Stomach (tissue), 4 donors: ENCODE results near the gene MDM4.

Experiments used
- CTCF ChIP-seq, 7 experiments: fragments of 450-650 bp in 4 of 7; fragments of 200-600 bp in 3 of 7; sonication (generic) in 3 of 7; IDR thresholded peaks; one replicate each; pipeline ENCODE4 v1.5.1; 2016 to 2019; ENCODE audit warnings: antibody characterized with exemption in 7 of 7, control low read depth in 2 of 7, mild to moderate bottlenecking in 1 of 7
- POLR2A ChIP-seq, 4 donors: fragments of 450-650 bp; IDR thresholded peaks; one replicate each; pipeline ENCODE4 v1.6.1; 2016; ENCODE audit warnings: antibody characterized with exemption in 4 of 4, control low read depth in 2 of 4, mild to moderate bottlenecking in 1 of 4, moderate library complexity in 1 of 4
- POLR2AphosphoS5 ChIP-seq, 3 donors: sonication (generic); formaldehyde crosslinking; IDR thresholded peaks; one replicate each; pipeline ENCODE4 v1.6.1; 2016; ENCODE audit warnings: antibody characterized with exemption in 3 of 3

DNA sequence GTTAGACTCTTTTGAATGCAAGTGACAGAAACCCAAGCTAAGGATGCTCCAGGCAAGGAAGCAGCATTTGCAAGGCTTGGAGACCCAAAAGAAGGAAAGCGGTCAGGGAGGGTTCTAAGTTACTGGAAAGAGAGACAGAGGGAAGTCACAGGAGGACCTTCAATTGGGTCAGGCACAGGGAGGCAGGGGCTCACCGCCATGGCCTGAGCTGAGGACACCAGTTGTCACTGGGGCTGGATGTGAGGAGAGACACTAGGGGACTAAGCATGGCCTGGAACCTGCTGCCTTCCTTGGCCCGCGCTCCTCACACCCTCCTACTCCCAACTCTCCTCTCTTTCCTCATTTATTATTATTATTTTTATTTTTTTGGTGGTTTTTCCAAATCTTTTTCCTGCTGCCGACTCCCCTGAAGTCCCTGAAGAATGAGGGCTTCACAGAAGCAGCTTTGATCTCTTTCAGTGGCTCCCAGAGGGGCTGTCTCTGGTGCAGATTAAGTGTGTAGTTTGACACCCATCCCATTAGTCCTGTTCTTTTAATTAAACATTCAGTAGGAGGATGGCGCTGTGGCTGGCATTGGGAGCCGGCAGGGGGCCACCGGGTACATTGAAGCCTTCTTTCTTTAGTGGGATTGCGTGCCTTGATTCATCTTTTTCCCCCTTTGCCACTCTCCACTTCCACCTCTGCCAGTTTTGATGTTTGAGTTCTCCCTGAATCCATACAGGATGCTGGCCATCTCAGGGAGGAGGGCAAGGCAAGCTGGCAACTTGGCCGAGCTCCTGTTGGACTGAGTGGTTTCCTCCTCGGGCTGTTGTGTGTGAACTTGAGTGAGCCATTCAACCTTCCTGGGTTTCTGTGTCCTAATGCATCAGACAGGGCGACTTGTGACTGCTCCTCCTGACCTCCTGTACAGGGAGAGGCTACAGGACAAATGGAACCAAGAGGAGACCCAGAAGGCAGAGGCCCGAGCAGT lies 59.3 kb downstream of the MDM4 start:
- TF ChIP-seq CTCF (IDR thresholded peaks at IDR 0.05) = no peak
- no peak for TF ChIP-seq POLR2AphosphoS5 (IDR thresholded peaks at IDR 0.05)
- no peak for TF ChIP-seq POLR2A (IDR thresholded peaks at IDR 0.05)
